Liver (tissue), 3 donors: ENCODE results near the gene DSTN.

Experiments
- ATF3 ChIP-seq: IDR thresholded peaks from 2 replicates; pipeline ENCODE4 v1.6.1; 2016; ENCODE audit warnings: antibody characterized with exemption
- CTCF ChIP-seq: fragments of 150-350 bp; IDR thresholded peaks from 2 replicates; pipeline ENCODE4 v1.5.1; 2017; ENCODE audit warnings: improper control_type of control experiment, low read depth, low read length; ENCODE audit not compliant: missing input control
- GABPA ChIP-seq, 2 donors: IDR thresholded peaks in 1 of 2; conservative IDR thresholded peaks in 1 of 2; 2 replicates each; pipeline ENCODE4 v1.6.1; 2016; ENCODE audit warnings: antibody characterized with exemption in 2 of 2, mild to moderate bottlenecking in 1 of 2, moderate library complexity in 1 of 2
- JUND ChIP-seq, 2 donors: IDR thresholded peaks; 2 replicates each; pipeline ENCODE4 v1.6.1; 2016; ENCODE audit warnings: antibody characterized with exemption in 2 of 2
- MAX ChIP-seq: IDR thresholded peaks from 2 replicates; pipeline ENCODE4 v1.6.1; 2016; ENCODE audit warnings: antibody characterized with exemption
- REST ChIP-seq: IDR thresholded peaks from 2 replicates; pipeline ENCODE4 v1.6.1; 2016; ENCODE audit warnings: antibody characterized with exemption, mild to moderate bottlenecking
- SP1 ChIP-seq: IDR thresholded peaks from 2 replicates; pipeline ENCODE4 v1.6.1; 2018; ENCODE audit warnings: antibody characterized with exemption, mild to moderate bottlenecking
- donor health status: healthy.
- donor health status: healthy.

- TF ChIP-seq GABPA (IDR thresholded peaks at IDR 0.05 in 1 of 2, conservative IDR thresholded peaks at IDR 0.05 in 1 of 2), result no peak
- TF ChIP-seq REST, result no peak
- no peak for TF ChIP-seq CTCF
- TF ChIP-seq MAX, result no peak
- TF ChIP-seq ATF3, result no peak
- TF ChIP-seq SP1, result no peak
- no peak for TF ChIP-seq JUND (IDR thresholded peaks at IDR 0.05)
Measured at GRCh38 chr20:17624551-17625245, 54.8 kb downstream of the DSTN start.
